HepG2 (cell line): Measurements from ENCODE around the gene MYO10. TPM values are rescaled to one million over a fixed set of nuclear protein-coding genes. Genes with fewer than 3 reads are reported as not detected.
A peak's percentile ranks its signal among the peaks of the same experiment; 100 is the strongest.

Experiments used
- ATF7-NPFF ChIP-seq: sonication (generic); formaldehyde crosslinking; IDR thresholded peaks from 2 replicates; pipeline ENCODE4 v1.8.1; 2023; ENCODE audit warnings: mild to moderate bottlenecking, low read depth, missing genetic modification reagents, moderate library complexity
- ELF1 ChIP-seq: sonication (generic); formaldehyde crosslinking; IDR thresholded peaks from 2 replicates; pipeline ENCODE4 v1.4.0; 2020; ENCODE audit warnings: missing genetic modification reagents
- KDM4B ChIP-seq: sonication (generic); formaldehyde crosslinking; IDR thresholded peaks from 2 replicates; pipeline ENCODE4 v1.4.0; 2020; ENCODE audit warnings: missing genetic modification reagents
- KDM6A ChIP-seq: IDR thresholded peaks from 2 replicates; pipeline ENCODE4 v1.6.1; 2016; ENCODE audit warnings: low read depth
- MBD4 ChIP-seq: IDR thresholded peaks from 2 replicates; pipeline ENCODE4 v1.6.1; 2012; ENCODE audit warnings: low read length, inconsistent platforms, borderline replicate concordance
- MIXL1 ChIP-seq: IDR thresholded peaks from 2 replicates; pipeline ENCODE4 v1.6.1; 2016
- PAWR ChIP-seq: sonication (generic); formaldehyde crosslinking; IDR thresholded peaks from 2 replicates; pipeline ENCODE4 v1.4.0; 2020; ENCODE audit warnings: missing genetic modification reagents, mild to moderate bottlenecking, borderline replicate concordance
- POLR2AphosphoS2 ChIP-seq: IDR thresholded peaks from 2 replicates; pipeline ENCODE4 v1.6.1; 2011; ENCODE audit warnings: low read depth, low read length, improper control_type of control experiment
- RFX1 ChIP-seq: fragments of 450-650 bp; IDR thresholded peaks from 2 replicates; pipeline ENCODE4 v1.6.1; 2017
- SETDB1 ChIP-seq: sonication (generic); formaldehyde crosslinking; IDR thresholded peaks from 2 replicates; pipeline ENCODE4 v1.5.1; 2020; ENCODE audit warnings: missing genetic modification reagents, mild to moderate bottlenecking, borderline replicate concordance
- TBX3 ChIP-seq: fragments of 450-650 bp; IDR thresholded peaks from 2 replicates; pipeline ENCODE4 v1.6.1; 2017; ENCODE audit warnings: antibody characterized with exemption, mild to moderate bottlenecking, inconsistent platforms, borderline replicate concordance
- THYN1 ChIP-seq: sonication (generic); formaldehyde crosslinking; IDR thresholded peaks from 2 replicates; pipeline ENCODE4 v1.8.1; 2023; ENCODE audit warnings: low read depth, mild to moderate bottlenecking, moderate library complexity, missing genetic modification reagents, borderline replicate concordance
- ZC3H13 ChIP-seq: sonication (generic); formaldehyde crosslinking; IDR thresholded peaks from 2 replicates; pipeline ENCODE4 v1.8.1; 2023; ENCODE audit warnings: mild to moderate bottlenecking, missing genetic modification reagents, moderate library complexity
- ZNF263 ChIP-seq: sonication (generic); formaldehyde crosslinking; IDR thresholded peaks from 2 replicates; pipeline ENCODE4 v1.4.0; 2020; ENCODE audit warnings: missing genetic modification reagents
- ZNF362 ChIP-seq: sonication (generic); formaldehyde crosslinking; IDR thresholded peaks from 2 replicates; pipeline ENCODE4 v1.4.0; 2020; ENCODE audit warnings: missing genetic modification reagents, mild to moderate bottlenecking, borderline replicate concordance
- ZNF703 ChIP-seq: sonication (generic); formaldehyde crosslinking; IDR thresholded peaks from 2 replicates; pipeline ENCODE4 v1.5.1; 2020; ENCODE audit warnings: missing genetic modification reagents, mild to moderate bottlenecking, moderate library complexity, borderline replicate concordance
- ZNF790 ChIP-seq: sonication (generic); formaldehyde crosslinking; IDR thresholded peaks from 2 replicates; pipeline ENCODE4 v1.8.0; 2022; ENCODE audit warnings: missing genetic modification reagents, mild to moderate bottlenecking, borderline replicate concordance
- ZSCAN9 ChIP-seq: IDR thresholded peaks from 2 replicates; pipeline ENCODE4 v1.6.1; 2016; ENCODE audit warnings: borderline replicate concordance
- polyA plus RNA-seq, 8 experiments: library from polyadenylated mRNA; depleted of rRNA in 3 of 8; stranded (reverse) in 7 of 8; unstranded in 1 of 8; fragments of >200 nt; fragmentation: Illumina TruSeq in 4 of 8; extraction: Trizol in 4 of 8; gene quantifications; 2 replicates each; pipeline versions ENCODE4 v1.2.1 to v1.2.3, GENCODE V29; 2011 to 2016; ENCODE audit warnings: low read depth in 4 of 8, missing spikeins in 1 of 8, mixed read lengths in 1 of 8; ENCODE audit not compliant: insufficient read depth in 1 of 8
- total RNA-seq, 5 experiments: library from RNA; depleted of rRNA; stranded (reverse); fragments of >200 nt; fragmentation: Illumina TruSeq; extraction: Trizol; gene quantifications; 2 replicates each; pipeline ENCODE4 v1.2.3, GENCODE V29; 2016; ENCODE audit warnings: low read depth in 1 of 5
- TF ChIP-seq, protein P1 (sequence below): sonication (generic); formaldehyde crosslinking; IDR thresholded peaks from 2 replicates; pipeline ENCODE4 v1.9.0; 2021; ENCODE audit warnings: mild to moderate bottlenecking, missing genetic modification reagents
- TF ChIP-seq, protein P2 (sequence below): sonication (generic); formaldehyde crosslinking; IDR thresholded peaks from 2 replicates; pipeline ENCODE4 v1.4.0; 2020; ENCODE audit warnings: missing genetic modification reagents
- TF ChIP-seq, protein P3 (sequence below): sonication (generic); formaldehyde crosslinking; IDR thresholded peaks from 2 replicates; pipeline ENCODE4 v1.5.0; 2020; ENCODE audit warnings: mild to moderate bottlenecking, missing genetic modification reagents

MYO10 gene
- total and polyA plus RNA-seq, 2 of the 13 experiments (the other 11 are each of a cell fraction or from before 2014, with no cell fraction given) = 4.5 to 14.0 TPM

DNA sequence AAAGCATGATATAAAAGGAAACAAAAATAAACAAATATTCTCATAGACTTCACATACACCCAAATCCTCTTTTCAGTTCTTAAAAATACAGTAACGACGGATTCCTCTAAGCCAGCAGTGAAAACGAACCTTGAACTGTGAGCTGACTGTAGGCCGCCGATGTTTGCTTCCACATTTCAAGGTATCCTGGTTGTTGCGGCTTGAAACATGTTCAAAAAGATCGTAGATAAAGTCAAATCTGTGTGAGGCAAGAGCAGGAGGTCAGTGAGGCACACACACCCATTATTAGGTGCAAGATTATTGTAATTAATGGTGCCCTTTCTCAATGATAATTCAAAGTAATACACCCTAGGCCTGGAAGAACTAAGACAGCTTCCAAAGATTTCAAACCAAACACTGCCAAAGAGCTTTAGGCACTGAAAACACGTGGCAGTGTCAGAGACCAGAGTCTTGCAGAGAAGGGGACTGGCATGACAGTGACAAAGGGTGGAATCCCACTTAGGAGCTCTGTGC is 178.0 kb downstream of the MYO10 start (continued):
- TF ChIP-seq, protein P1, sequence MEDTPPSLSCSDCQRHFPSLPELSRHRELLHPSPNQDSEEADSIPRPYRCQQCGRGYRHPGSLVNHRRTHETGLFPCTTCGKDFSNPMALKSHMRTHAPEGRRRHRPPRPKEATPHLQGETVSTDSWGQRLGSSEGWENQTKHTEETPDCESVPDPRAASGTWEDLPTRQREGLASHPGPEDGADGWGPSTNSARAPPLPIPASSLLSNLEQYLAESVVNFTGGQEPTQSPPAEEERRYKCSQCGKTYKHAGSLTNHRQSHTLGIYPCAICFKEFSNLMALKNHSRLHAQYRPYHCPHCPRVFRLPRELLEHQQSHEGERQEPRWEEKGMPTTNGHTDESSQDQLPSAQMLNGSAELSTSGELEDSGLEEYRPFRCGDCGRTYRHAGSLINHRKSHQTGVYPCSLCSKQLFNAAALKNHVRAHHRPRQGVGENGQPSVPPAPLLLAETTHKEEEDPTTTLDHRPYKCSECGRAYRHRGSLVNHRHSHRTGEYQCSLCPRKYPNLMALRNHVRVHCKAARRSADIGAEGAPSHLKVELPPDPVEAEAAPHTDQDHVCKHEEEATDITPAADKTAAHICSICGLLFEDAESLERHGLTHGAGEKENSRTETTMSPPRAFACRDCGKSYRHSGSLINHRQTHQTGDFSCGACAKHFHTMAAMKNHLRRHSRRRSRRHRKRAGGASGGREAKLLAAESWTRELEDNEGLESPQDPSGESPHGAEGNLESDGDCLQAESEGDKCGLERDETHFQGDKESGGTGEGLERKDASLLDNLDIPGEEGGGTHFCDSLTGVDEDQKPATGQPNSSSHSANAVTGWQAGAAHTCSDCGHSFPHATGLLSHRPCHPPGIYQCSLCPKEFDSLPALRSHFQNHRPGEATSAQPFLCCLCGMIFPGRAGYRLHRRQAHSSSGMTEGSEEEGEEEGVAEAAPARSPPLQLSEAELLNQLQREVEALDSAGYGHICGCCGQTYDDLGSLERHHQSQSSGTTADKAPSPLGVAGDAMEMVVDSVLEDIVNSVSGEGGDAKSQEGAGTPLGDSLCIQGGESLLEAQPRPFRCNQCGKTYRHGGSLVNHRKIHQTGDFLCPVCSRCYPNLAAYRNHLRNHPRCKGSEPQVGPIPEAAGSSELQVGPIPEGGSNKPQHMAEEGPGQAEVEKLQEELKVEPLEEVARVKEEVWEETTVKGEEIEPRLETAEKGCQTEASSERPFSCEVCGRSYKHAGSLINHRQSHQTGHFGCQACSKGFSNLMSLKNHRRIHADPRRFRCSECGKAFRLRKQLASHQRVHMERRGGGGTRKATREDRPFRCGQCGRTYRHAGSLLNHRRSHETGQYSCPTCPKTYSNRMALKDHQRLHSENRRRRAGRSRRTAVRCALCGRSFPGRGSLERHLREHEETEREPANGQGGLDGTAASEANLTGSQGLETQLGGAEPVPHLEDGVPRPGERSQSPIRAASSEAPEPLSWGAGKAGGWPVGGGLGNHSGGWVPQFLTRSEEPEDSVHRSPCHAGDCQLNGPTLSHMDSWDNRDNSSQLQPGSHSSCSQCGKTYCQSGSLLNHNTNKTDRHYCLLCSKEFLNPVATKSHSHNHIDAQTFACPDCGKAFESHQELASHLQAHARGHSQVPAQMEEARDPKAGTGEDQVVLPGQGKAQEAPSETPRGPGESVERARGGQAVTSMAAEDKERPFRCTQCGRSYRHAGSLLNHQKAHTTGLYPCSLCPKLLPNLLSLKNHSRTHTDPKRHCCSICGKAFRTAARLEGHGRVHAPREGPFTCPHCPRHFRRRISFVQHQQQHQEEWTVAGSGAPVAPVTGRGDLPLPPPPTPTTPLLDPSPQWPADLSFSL = no peak
- TF ChIP-seq RFX1 (no peak), ELF1 (CRISPR knock-in tag) (no peak), ZNF263 (CRISPR knock-in tag) (no peak), ATF7-NPFF (CRISPR knock-in tag) (no peak), SETDB1 (CRISPR knock-in tag) (no peak), KDM4B (no peak), THYN1 (CRISPR knock-in tag) (no peak), ZSCAN9 (no peak), KDM6A (CRISPR knock-in tag) (peak; percentile 93), ZNF790 (CRISPR knock-in tag) (no peak), PAWR (CRISPR knock-in tag) (no peak), TBX3 (peak; percentile 78; the same call in 1 of the 2 replicates), POLR2AphosphoS2 (no peak), ZC3H13 (CRISPR knock-in tag) (no peak), ZNF362 (CRISPR knock-in tag) (no peak; the same call in 1 of the 2 replicates), ZNF703 (CRISPR knock-in tag) (no peak), MBD4 (no peak), MIXL1 (CRISPR knock-in tag) (no peak)
- TF ChIP-seq, protein P2, sequence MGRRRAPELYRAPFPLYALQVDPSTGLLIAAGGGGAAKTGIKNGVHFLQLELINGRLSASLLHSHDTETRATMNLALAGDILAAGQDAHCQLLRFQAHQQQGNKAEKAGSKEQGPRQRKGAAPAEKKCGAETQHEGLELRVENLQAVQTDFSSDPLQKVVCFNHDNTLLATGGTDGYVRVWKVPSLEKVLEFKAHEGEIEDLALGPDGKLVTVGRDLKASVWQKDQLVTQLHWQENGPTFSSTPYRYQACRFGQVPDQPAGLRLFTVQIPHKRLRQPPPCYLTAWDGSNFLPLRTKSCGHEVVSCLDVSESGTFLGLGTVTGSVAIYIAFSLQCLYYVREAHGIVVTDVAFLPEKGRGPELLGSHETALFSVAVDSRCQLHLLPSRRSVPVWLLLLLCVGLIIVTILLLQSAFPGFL (CRISPR knock-in tag) = no peak
- TF ChIP-seq, protein P3, sequence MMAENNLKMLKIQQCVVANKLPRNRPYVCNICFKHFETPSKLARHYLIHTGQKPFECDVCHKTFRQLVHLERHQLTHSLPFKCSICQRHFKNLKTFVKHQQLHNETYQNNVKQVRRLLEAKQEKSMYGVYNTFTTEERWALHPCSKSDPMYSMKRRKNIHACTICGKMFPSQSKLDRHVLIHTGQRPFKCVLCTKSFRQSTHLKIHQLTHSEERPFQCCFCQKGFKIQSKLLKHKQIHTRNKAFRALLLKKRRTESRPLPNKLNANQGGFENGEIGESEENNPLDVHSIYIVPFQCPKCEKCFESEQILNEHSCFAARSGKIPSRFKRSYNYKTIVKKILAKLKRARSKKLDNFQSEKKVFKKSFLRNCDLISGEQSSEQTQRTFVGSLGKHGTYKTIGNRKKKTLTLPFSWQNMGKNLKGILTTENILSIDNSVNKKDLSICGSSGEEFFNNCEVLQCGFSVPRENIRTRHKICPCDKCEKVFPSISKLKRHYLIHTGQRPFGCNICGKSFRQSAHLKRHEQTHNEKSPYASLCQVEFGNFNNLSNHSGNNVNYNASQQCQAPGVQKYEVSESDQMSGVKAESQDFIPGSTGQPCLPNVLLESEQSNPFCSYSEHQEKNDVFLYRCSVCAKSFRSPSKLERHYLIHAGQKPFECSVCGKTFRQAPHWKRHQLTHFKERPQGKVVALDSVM (CRISPR knock-in tag) = no peak
